ENCODE measurements around the gene MAN1B1.

DNA sequence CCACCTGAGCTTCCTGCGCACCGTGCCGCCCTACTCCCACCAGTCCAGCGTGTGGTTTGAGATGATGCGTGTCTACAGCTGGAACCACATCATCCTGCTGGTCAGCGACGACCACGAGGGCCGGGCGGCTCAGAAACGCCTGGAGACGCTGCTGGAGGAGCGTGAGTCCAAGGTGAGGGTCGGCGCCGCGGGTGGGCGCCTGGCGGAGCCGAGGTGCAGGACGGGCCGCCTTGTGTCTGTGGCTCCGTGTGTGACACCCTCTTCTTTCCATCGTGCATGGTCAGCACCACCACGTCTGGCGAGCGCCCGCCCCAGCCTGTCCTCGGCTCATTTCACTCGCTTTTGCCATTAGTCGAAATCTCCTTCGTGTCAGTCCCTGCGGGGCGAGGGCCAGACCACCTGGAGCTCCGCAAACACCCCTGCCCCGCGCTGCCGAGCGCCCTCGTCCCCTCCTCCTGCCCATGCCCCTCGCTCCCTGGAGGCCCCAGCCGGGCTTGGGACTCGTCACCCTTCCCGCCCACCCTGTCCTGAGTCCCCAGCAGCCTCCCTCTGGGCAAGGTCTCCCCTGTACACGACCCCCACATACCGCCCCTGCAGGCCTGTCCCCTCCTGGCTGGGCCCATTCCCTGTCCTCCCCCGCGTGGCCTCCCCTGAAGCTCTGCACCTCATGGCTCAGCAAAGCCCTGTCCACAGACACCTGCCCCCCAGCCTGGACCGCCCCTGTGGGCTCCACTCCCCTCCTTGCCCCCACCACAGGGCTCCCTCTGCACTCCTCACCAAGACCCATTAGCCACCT, 59.1 kb downstream of the MAN1B1 start:
- no peak for TF ChIP-seq EZH2 (IDR thresholded peaks at IDR 0.05)
- TF ChIP-seq EZH2phosphoT487 (IDR thresholded peaks at IDR 0.05): no peak
- TF ChIP-seq CTCF (IDR thresholded peaks at IDR 0.05): no peak
